ENCODE measurements around the gene GNB1L. TPM values are rescaled to one million over a fixed set of nuclear protein-coding genes. Genes with fewer than 3 reads are reported as not detected.

GNB1L gene
- total and polyA plus RNA-seq, 2 of the 13 experiments (the other 11 are each of a cell fraction or from before 2014, with no cell fraction given) = 2.5 to 7.4 TPM

DNA sequence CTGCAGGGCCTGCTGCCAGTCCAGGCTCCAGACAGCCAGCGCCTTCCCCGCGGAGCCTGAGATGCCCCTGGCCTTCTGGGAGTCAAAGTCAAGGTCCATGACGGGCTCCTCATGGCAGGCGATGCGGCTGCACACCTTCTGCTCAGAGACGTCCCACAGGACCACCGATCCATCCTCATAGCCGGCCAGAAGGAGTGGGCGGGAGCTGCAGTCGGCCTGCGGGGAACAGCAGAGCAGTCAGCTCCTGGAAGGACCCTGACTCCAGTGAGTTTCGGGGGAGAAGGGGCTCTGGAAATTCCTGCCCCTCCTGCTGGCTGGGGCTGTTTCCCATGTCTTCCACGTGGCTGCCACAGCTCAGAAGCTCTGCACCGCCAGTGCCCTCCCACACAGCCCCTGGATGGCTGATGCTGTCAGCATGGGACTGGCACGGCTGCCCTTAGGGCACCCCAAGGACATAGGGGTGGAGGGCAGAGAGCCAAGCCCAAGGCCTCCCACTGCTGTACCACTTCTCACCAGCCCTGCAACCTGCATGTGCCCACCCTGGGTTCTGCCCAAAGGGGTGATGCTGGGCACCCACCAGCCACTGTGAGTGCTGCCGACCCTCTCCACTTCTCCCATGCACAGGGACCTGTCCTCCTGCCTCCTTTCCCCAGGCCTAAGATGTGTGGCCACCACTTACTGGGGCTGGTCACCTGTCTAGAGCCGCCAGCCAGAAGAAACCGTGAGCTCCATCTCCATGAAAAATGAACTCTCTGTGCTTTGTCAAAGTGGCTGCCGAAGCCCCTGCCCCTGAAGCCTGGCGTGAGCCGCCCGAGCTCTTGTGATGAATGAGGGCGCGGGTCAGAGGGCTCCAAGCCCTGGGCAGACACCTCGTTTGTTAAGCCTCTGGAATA is 52.4 kb downstream of the GNB1L start:
- Histone ChIP-seq H3K4me2 (ENCODE audit: low read depth, low read length) (no peak overlapping the region), H3K36me3 (replicated peaks in 1 of 2; ENCODE audit: control insufficient read depth in 1 of 2, insufficient read depth in 2 of 2, low read length in 2 of 2) (no peaks in the 10 kb centered on the region), H3K9me3 (ENCODE audit: low read length) (no peaks in the 10 kb centered on the region), H3K9ac (ENCODE audit: insufficient read depth, low read depth, low read length) (no peak overlapping the region), H3K4me1 (ENCODE audit: insufficient read depth, low read length) (no peaks in the 10 kb centered on the region), H4K20me1 (ENCODE audit: insufficient read depth, low read length) (no peaks in the 10 kb centered on the region), H2AFZ (ENCODE audit: low read length) (no peak overlapping the region), H3K27ac (ENCODE audit: extremely low read length, insufficient read depth, low read length) (no peak overlapping the region), H3K79me2 (ENCODE audit: insufficient read depth, low read length) (no peaks in the 10 kb centered on the region), H3K27me3 (ENCODE audit: control insufficient read depth in 1 of 2, insufficient read depth in 2 of 2, low read length in 2 of 2) (no peaks in the 10 kb centered on the region), H3K4me3 (replicated peaks in 1 of 3; ENCODE audit: insufficient read depth in 1 of 3, low read depth in 2 of 3, low read length in 3 of 3) (no peak overlapping the region)
- ChIA-PET CTCF (ENCODE audit: low intra/inter-chr PET ratio, low total read pairs) (interaction anchor here (2.1 kb wide), 1 partner anchor 108 kb away, joined by 7 read pairs; no protein-coding TSS in a partner anchor), POLR2A (no interaction called here)
- no TSS peak for BruUV-seq (replicated peaks)
- TF ChIP-seq, protein P1, sequence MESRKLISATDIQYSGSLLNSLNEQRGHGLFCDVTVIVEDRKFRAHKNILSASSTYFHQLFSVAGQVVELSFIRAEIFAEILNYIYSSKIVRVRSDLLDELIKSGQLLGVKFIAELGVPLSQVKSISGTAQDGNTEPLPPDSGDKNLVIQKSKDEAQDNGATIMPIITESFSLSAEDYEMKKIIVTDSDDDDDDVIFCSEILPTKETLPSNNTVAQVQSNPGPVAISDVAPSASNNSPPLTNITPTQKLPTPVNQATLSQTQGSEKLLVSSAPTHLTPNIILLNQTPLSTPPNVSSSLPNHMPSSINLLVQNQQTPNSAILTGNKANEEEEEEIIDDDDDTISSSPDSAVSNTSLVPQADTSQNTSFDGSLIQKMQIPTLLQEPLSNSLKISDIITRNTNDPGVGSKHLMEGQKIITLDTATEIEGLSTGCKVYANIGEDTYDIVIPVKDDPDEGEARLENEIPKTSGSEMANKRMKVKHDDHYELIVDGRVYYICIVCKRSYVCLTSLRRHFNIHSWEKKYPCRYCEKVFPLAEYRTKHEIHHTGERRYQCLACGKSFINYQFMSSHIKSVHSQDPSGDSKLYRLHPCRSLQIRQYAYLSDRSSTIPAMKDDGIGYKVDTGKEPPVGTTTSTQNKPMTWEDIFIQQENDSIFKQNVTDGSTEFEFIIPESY (CRISPR knock-in tag; IDR thresholded peaks at IDR 0.05) = 0 out of 2 replicates have a peak, but pooled peaks have one; percentile 27
- TF ChIP-seq, protein P2, sequence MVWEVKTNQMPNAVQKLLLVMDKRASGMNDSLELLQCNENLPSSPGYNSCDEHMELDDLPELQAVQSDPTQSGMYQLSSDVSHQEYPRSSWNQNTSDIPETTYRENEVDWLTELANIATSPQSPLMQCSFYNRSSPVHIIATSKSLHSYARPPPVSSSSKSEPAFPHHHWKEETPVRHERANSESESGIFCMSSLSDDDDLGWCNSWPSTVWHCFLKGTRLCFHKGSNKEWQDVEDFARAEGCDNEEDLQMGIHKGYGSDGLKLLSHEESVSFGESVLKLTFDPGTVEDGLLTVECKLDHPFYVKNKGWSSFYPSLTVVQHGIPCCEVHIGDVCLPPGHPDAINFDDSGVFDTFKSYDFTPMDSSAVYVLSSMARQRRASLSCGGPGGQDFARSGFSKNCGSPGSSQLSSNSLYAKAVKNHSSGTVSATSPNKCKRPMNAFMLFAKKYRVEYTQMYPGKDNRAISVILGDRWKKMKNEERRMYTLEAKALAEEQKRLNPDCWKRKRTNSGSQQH (CRISPR knock-in tag; IDR thresholded peaks at IDR 0.05; ENCODE audit: low read depth) = no peak
- FAIRE-seq = no peak
- no peak for DNase-seq (ENCODE audit: low spot score)
- in situ Hi-C loops (cut with HindIII; ENCODE audit: extremely low pct_ligation_motif_present, low pct_unique_long_range_greater_than_20kb) = no loop called here
- WGBS (ENCODE audit: low lambda C conversion rate) = 94% methylated on average over 2 of the region's 26 CpGs
- ATAC-seq = no peak
- intact Hi-C loops (cut with micrococcal nuclease; ENCODE audit: unreplicated experiment) = no loop called here

Data from HepG2 (cell line).